IPS-18a (cell line): ENCODE results near the gene NPTX2.

Experiments used
- H3K27ac ChIP-seq: one replicate; pipeline ENCODE4 v1.5.1; 2013; ENCODE audit warnings: low read length
- H3K27me3 ChIP-seq: one replicate; pipeline ENCODE4 v1.6.1; 2013; ENCODE audit warnings: mild to moderate bottlenecking, low read length; ENCODE audit not compliant: control insufficient read depth, insufficient read depth
- H3K36me3 ChIP-seq: one replicate; pipeline ENCODE4 v1.6.1; 2013; ENCODE audit warnings: low read depth, low read length; ENCODE audit not compliant: control insufficient read depth
- H3K4me1 ChIP-seq: one replicate; pipeline ENCODE4 v1.6.1; 2013; ENCODE audit warnings: low read depth, low read length; ENCODE audit not compliant: control insufficient read depth
- H3K4me3 ChIP-seq: one replicate; pipeline ENCODE4 v1.5.1; 2013; ENCODE audit warnings: low read length
- H3K9ac ChIP-seq: one replicate; pipeline ENCODE4 v1.6.1; 2013; ENCODE audit warnings: mild to moderate bottlenecking, low read length, moderate library complexity
- H3K9me3 ChIP-seq: one replicate; pipeline ENCODE4 v1.6.1; 2013; ENCODE audit warnings: low read depth, low read length; ENCODE audit not compliant: control insufficient read depth

Gene NPTX2

DNA sequence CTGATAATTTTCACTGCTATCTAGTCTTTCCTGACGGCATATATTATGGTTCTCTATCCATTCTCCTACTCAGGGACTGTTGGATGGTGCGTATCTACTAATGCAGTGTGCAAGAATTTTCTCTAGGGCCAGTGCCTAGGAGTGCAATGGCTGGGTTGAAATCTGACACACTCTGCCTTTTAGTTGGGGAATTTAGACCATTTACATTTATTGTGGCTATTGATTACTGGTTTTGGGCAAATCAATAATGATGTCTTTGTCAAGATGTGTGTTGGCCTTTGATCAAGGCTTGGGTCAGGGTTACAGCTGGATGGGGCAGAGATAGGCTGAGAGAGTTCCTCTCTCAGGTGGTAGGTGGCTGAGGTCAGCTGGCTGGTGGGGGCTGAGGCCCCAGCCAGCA lies 21.8 kb downstream of the NPTX2 start:
- Histone ChIP-seq H3K9ac (no peak overlapping the region), H3K36me3 (no peaks in the 10 kb centered on the region), H3K27me3 (no peaks in the 10 kb centered on the region), H3K4me1 (no peaks in the 10 kb centered on the region), H3K27ac (no peak overlapping the region), H3K9me3 (no peaks in the 10 kb centered on the region), H3K4me3 (no peak overlapping the region)

DNA sequence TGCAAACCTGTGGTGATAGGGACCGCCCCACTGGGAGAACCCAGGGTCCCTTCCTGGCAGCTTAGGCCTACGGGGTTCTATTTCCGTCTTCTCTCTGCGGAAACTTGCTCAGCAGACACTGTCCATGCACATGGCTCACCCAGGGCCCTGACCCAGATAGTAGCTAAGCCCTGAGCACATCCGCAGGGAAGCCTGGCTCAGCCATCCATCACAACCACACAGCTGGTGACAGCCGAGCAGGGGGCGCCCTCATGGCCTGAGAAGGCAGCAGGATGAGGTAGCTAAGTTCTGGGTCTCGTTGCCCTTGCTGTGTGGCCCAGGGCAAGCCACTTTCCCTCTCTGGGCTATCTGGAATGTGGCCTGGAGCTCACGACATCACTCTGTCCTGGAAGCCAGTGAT lies 23.3 kb downstream of the NPTX2 start:
- Histone ChIP-seq H3K27ac (no peak overlapping the region), H3K9me3 (no peaks in the 10 kb centered on the region), H3K27me3 (no peaks in the 10 kb centered on the region), H3K9ac (no peak overlapping the region), H3K36me3 (no peaks in the 10 kb centered on the region), H3K4me3 (no peak overlapping the region), H3K4me1 (no peaks in the 10 kb centered on the region)

GRCh38 chr7:98641646-98642500 lies 24.8 kb downstream of the NPTX2 start:
- no peak overlapping the region for H3K9ac ChIP-seq

DNA sequence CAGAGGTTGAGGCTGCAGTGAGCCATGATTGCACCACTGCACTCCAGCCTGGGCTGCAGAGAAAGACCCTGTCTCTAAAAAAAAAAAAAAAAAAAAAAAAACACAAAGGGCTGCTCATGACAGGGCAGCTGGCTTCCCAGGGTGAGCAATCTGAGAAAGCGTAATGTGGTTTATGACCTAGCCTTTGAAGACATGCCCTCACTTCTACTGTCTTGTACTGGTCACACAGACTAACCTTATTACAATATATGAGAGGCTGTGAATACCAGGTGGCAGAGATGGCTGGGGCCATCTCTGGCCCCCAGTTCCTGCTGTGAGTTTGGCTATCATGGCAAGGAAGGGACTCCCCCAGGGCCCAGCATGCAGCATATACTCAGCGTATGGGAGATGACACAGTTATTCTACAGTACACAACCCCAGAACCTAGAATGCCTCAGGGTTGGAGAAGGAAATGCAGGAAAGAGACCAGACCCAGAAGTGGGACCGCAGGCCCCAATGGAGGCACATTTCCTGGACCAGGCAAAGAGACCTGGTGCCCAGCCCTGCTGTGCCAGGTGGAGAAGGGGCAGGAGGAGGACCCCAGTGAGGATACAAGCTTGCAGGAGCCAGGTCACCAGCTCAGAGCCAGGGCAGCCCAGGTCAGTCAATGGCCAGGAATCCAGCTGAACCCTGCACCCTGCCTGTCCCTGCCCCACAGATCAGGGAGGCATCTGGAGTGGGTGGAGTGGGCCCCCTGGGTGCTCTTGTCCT lies 26.3 kb downstream of the NPTX2 start:
- Histone ChIP-seq H3K27ac (no peak overlapping the region), H3K36me3 (no peaks in the 10 kb centered on the region), H3K4me3 (no peak overlapping the region), H3K4me1 (no peaks in the 10 kb centered on the region), H3K9me3 (no peaks in the 10 kb centered on the region), H3K27me3 (no peaks in the 10 kb centered on the region), H3K9ac (no peak overlapping the region)

More at GRCh38 chr7:98641646-98642500, 24.8 kb downstream of the NPTX2 start:
- Histone ChIP-seq H3K27me3 (no peaks in the 10 kb centered on the region), H3K4me3 (no peak overlapping the region), H3K36me3 (no peaks in the 10 kb centered on the region), H3K4me1 (no peaks in the 10 kb centered on the region), H3K27ac (no peak overlapping the region), H3K9me3 (no peaks in the 10 kb centered on the region)

DNA sequence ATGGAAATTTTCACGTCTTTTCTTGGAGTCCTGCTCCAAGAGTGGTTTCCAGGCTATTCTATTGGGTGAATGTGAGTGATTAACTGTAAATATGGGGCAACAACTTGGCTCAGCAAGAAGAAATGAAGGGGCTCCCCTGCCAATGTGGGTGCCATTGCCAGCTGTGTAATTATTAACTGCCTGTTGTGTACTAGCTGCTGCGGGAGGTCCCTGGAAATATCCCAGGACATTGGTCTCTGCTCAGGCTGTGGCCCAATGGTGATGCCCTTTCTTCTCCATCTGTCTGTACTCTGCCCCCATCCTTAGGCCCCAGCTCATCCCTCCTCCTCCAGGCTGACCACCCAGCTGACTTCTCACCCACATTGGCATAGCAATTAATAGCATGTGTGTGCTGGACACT lies 29.4 kb downstream of the NPTX2 start:
- H3K4me3 ChIP-seq = no peak overlapping the region
- no peaks in the 10 kb centered on the region for H3K9me3 ChIP-seq
- no peaks in the 10 kb centered on the region for H3K4me1 ChIP-seq
- no peak overlapping the region for H3K27ac ChIP-seq
- no peaks in the 10 kb centered on the region for H3K27me3 ChIP-seq
- no peaks in the 10 kb centered on the region for H3K36me3 ChIP-seq
- no peak overlapping the region for H3K9ac ChIP-seq

DNA sequence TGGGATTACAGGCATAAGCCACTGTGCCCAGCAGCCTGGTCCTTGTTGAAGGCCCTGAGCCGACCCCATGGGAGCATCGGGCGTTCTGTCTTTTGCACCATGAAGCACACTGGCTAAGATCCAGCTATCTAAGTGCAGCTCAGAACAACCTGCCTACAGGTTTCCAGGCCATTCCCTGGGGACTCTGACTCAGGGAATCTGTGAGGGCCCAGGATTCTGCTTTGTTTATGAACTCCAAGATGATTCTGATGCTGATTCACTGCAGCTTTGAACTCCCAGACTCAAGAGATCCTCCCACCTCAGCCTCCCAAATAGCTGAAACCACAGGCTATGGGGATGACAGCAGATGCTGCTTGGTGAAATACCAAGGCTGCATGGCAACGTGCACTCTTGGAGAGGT lies 30.2 kb downstream of the NPTX2 start:
- H3K9ac ChIP-seq = no peak overlapping the region

DNA sequence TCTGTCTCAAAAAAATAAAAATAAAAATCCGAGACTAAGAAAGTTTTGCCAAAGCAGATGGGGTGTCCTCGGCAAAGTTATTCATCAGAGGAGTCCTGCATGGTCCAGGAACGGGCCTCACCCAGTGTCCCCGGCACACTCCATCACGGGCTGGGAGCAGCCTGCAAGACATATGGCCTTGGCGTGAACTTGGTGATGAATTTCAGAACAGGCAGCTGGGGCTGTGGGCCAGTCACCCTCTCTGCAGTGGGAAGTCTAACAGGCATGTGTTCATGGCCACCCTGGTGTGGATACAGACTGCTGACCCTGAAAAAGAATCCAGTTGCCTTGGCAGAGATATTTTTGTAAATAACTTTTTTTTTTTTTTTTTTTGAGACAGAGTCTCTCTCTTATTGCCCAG lies 34.7 kb downstream of the NPTX2 start:
- no peak overlapping the region for H3K4me3 ChIP-seq
- H3K4me1 ChIP-seq = no peaks in the 10 kb centered on the region
- H3K9ac ChIP-seq = no peak overlapping the region
- no peaks in the 10 kb centered on the region for H3K27me3 ChIP-seq
- H3K27ac ChIP-seq = no peak overlapping the region
- no peaks in the 10 kb centered on the region for H3K36me3 ChIP-seq
- H3K9me3 ChIP-seq = no peaks in the 10 kb centered on the region

More for the DNA sequence above, 30.2 kb downstream of the NPTX2 start:
- Histone ChIP-seq H3K27ac (no peak overlapping the region), H3K4me3 (no peak overlapping the region), H3K36me3 (no peaks in the 10 kb centered on the region), H3K27me3 (no peaks in the 10 kb centered on the region), H3K4me1 (no peaks in the 10 kb centered on the region), H3K9me3 (no peaks in the 10 kb centered on the region)

- H3K4me3 ChIP-seq = no peak overlapping the region
- H3K9ac ChIP-seq = no peak overlapping the region
- no peaks in the 10 kb centered on the region for H3K9me3 ChIP-seq
- no peak overlapping the region for H3K27ac ChIP-seq
- H3K4me1 ChIP-seq = no peaks in the 10 kb centered on the region
- H3K36me3 ChIP-seq = no peaks in the 10 kb centered on the region
- H3K27me3 ChIP-seq = no peaks in the 10 kb centered on the region
These were observed 36.7 kb downstream of the NPTX2 start for GRCh38 chr7:98653601-98654310.

DNA sequence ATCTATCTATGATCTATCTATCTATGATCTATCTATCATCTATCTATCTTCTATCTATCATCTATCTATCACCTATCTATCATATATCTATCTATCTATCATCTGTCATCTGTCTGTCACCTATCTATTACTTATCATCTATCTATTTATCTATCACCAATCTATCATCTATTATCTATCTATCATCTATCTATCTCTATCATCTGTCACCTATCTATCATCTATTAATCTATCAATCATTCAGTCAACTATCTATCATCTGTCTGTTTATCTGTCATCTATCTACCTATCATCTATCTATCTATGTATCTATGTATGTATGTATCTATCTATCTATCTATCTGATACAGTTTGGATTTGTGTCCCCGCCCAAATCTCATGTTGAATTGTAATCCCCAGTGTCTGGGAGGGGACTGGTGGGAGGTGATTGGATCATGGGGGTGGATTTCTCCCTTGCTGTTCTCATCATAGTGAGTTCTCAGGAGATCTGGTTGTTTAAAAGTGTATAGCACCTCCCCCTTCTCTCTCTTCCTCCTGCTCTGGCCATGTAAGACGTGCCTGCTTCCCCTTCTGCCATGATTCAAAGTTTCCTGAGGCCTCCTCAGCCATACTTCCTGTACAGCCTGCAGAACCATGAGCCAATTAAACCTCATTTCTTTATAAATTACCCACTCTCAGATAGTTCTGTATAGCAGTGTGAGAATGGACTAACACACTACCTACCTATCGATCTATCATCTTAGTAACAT lies 37.6 kb downstream of the NPTX2 start:
- H3K27me3 ChIP-seq = no peaks in the 10 kb centered on the region
- H3K36me3 ChIP-seq = no peaks in the 10 kb centered on the region
- H3K27ac ChIP-seq = no peak overlapping the region
- no peaks in the 10 kb centered on the region for H3K4me1 ChIP-seq
- H3K9ac ChIP-seq = no peak overlapping the region
- no peak overlapping the region for H3K4me3 ChIP-seq
- no peaks in the 10 kb centered on the region for H3K9me3 ChIP-seq

DNA sequence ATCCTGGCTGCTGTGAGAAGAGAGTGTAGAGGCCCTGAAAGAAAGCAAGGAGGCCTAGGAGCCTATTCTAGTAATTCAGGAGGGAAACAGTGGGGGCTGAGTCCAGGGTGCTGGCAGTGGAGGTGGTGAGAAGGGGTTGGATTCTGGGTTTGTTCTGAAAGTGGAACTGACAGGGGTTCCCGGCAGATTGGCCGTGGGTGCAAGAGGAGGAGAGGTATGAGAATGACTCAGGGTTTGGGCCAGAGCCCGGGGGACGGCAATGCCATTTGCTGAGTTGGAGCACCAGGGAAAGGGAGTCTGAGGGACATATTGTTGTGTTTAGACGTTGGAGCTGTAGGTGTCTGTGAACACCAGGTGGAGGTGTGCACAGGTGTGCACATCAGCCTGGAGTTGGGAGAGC lies 38.5 kb downstream of the NPTX2 start:
- H3K27ac ChIP-seq = no peak overlapping the region
- no peak overlapping the region for H3K9ac ChIP-seq
- H3K9me3 ChIP-seq = no peaks in the 10 kb centered on the region
- no peak overlapping the region for H3K4me3 ChIP-seq
- H3K27me3 ChIP-seq = no peaks in the 10 kb centered on the region
- no peaks in the 10 kb centered on the region for H3K36me3 ChIP-seq
- H3K4me1 ChIP-seq = no peaks in the 10 kb centered on the region

- H3K27me3 ChIP-seq = no peaks in the 10 kb centered on the region
- no peak overlapping the region for H3K9ac ChIP-seq
- no peak overlapping the region for H3K4me3 ChIP-seq
- no peaks in the 10 kb centered on the region for H3K9me3 ChIP-seq
- H3K36me3 ChIP-seq = no peaks in the 10 kb centered on the region
- H3K27ac ChIP-seq = no peak overlapping the region
- no peaks in the 10 kb centered on the region for H3K4me1 ChIP-seq
These were observed 39.8 kb downstream of the NPTX2 start for GRCh38 chr7:98656899-98657298.
